GM21528 (cell line): ENCODE results near the gene ESRRA.

Source experiments
- ATAC-seq: cut with Tn5 transposase; IDR thresholded peaks from one replicate; pipeline ENCODE4 v1.9.1; 2021; ENCODE audit warnings: mild to moderate bottlenecking, moderate library complexity; ENCODE audit not compliant: unreplicated experiment, low FRiP score

Gene ESRRA

DNA sequence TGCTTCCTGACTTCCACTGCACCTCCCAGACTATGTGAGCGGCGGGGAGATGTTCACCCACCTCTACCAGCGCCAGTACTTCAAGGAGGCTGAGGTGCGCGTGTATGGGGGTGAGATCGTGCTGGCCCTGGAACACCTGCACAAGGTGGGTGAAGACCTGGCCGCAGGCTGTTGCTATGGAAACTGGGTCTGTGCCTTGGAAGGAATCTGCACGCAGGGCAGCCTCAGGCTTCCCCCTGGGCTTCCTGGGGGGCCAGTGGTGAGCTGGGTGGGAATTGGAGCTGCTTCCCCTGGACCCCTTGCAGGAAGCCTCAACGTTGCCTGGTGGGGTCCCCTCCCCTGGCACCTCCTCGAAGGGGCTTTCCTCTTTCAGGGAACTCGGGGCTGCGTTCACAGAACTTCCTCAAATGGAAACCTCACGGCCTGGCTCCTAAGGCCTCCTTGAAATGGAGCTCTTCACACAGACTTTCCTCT, 55.2 kb downstream of the ESRRA start:
- no peak for ATAC-seq

DNA sequence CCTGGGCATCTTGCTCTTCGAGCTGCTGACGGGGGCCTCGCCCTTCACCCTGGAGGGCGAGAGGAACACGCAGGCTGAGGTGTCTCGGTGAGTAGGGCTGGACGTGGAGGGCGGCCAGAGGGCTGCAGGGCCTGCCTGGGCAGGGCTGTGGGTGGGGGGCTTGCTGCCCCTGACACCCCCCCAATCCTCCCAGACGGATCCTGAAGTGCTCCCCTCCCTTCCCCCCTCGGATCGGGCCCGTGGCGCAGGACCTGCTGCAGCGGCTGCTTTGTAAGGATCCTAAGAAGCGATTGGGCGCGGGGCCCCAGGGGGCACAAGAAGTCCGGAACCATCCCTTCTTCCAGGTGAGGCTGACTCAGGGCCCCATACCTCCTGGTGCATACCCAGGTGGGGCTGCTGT, 56.3 kb downstream of the ESRRA start:
- ATAC-seq: no peak

DNA sequence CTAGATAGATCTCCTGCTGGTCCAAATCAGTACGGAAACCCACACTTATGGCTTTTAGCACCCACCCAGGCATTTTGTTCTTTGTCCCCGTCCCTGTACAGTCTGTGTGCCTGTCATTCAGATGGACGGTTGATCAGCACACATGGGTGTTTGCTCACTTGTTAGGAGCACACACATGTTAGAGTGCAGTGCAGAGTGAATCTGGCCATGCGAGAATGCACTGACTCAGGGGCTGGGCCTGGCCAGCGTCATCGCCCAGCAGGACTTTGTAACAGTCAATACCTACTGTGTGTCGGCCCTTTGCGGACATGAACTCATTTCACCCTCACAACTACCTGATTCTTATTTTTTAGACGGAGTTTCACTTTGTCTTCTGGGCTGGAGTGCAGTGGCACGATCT, 57.0 kb downstream of the ESRRA start:
- ATAC-seq: no peak

DNA sequence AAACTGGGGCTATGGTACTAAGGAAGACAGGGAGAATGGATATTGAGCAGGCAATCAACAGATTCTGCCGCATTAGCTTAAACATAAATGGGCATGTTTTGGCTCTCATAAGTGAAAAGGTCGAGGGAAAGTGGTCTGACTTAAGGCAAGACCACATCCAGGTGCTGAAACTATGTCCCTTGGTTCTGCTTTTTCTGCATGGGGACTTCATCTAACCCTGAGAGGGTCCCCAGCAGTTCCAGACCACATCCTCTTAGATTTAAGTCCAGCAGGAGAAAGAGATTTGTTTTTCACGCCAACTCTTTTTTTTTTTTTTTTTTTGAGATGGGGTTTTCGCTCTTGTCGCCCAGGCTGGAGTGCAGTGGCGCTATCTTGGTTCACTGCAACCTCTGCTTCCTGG, 59.1 kb downstream of the ESRRA start:
- ATAC-seq: no peak

DNA sequence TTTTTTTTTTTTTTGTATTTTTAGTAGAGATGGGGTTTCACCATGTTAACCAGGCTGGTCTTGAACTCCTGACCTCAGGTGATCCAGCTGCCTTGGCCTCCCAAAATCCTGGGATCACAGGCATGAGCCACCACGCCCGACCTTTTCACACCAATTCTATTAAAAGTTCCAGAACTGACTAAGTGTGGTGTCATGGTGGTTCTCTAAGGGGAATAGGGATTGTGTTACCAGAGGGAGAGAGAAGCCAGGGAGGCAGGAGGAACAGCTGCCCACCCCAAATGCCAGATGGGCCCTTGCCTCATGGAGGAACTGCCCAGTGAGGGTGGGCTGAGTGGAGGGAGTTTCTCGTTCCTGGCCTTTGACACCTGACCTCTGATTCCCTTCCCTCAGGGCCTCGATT, 59.6 kb downstream of the ESRRA start:
- ATAC-seq: no peak
